GM23338 (cell line): Measurements from ENCODE around the gene HHAT. TPM values are rescaled to one million over a fixed set of nuclear protein-coding genes. Genes with fewer than 3 reads are reported as not detected.

ENCODE experiments used
- ATAC-seq: fragments of 200-7000 bp; cut with Tn5 transposase; 3 replicates; pipeline ENCODE4 v1.9.1; 2020
- DNase-seq: peaks from one replicate; pipeline ENCODE4 v3.0.0-alpha.2; 2015; ENCODE audit warnings: low spot score
- H2AFZ ChIP-seq: fragments of 200-600 bp; sonication (generic); 2 replicates; pipeline ENCODE4 v1.8.0; 2016; ENCODE audit warnings: antibody characterized with exemption, mild to moderate bottlenecking, moderate library complexity
- H3F3A ChIP-seq: fragments of 200-600 bp; sonication (generic); replicated peaks from 2 replicates; pipeline ENCODE4 v1.8.0; 2017; ENCODE audit warnings: antibody characterized with exemption, mixed run types, low read depth
- H3K27ac ChIP-seq: fragments of 200-600 bp; sonication (generic); 2 replicates; pipeline ENCODE4 v1.6.1; 2016; ENCODE audit warnings: low read depth
- H3K27me3 ChIP-seq: fragments of 200-600 bp; sonication (generic); 2 replicates; pipeline ENCODE4 v1.8.0; 2016; ENCODE audit warnings: mild to moderate bottlenecking, mixed run types, moderate library complexity; ENCODE audit not compliant: insufficient read depth
- H3K36me3 ChIP-seq: fragments of 200-600 bp; sonication (generic); 2 replicates; pipeline ENCODE4 v1.8.0; 2016; ENCODE audit warnings: mild to moderate bottlenecking; ENCODE audit not compliant: insufficient read depth
- H3K4me1 ChIP-seq: fragments of 200-600 bp; sonication (generic); 2 replicates; pipeline ENCODE4 v1.8.0; 2016; ENCODE audit warnings: mild to moderate bottlenecking, moderate library complexity; ENCODE audit not compliant: insufficient read depth
- H3K4me2 ChIP-seq: fragments of 200-600 bp; sonication (generic); 2 replicates; pipeline ENCODE4 v1.7.1; 2017; ENCODE audit warnings: mixed run types
- H3K4me3 ChIP-seq: fragments of 200-600 bp; sonication (generic); 2 replicates; pipeline ENCODE4 v1.6.1; 2016; ENCODE audit warnings: mixed run types
- H3K79me2 ChIP-seq: fragments of 200-600 bp; sonication (generic); replicated peaks from 2 replicates; pipeline ENCODE4 v1.8.0; 2017; ENCODE audit warnings: mild to moderate bottlenecking; ENCODE audit not compliant: insufficient read depth
- H3K9me2 ChIP-seq: fragments of 200-600 bp; sonication (generic); 2 replicates; pipeline ENCODE4 v1.8.0; 2017; ENCODE audit not compliant: insufficient read depth
- H4K20me1 ChIP-seq: fragments of 200-600 bp; sonication (generic); replicated peaks from 2 replicates; pipeline ENCODE4 v1.8.0; 2017; ENCODE audit warnings: mild to moderate bottlenecking; ENCODE audit not compliant: insufficient read depth
- H3K27ac Mint-ChIP-seq: 2 replicates; pipeline ENCODE4 v1.8.0; 2020; ENCODE audit warnings: inconsistent platforms, mild to moderate bottlenecking, moderate library complexity, mixed read lengths
- H3K27me3 Mint-ChIP-seq: 3 replicates; pipeline ENCODE4 v1.8.0; 2022; ENCODE audit warnings: low read depth, mild to moderate bottlenecking, moderate library complexity, mixed read lengths, inconsistent platforms; ENCODE audit not compliant: insufficient read depth, poor library complexity
- H3K36me3 Mint-ChIP-seq: 3 replicates; pipeline ENCODE4 v1.8.0; 2021; ENCODE audit warnings: low read depth, mild to moderate bottlenecking, inconsistent platforms, moderate library complexity, mixed read lengths
- H3K4me1 Mint-ChIP-seq: 3 replicates; pipeline ENCODE4 v1.8.0; 2020; ENCODE audit warnings: mild to moderate bottlenecking, inconsistent platforms, mixed read lengths
- H3K4me3 Mint-ChIP-seq: 3 replicates; pipeline ENCODE4 v1.8.0; 2021; ENCODE audit warnings: moderate library complexity, mild to moderate bottlenecking, inconsistent platforms, mixed read lengths
- H3K9me3 Mint-ChIP-seq: 3 replicates; pipeline ENCODE4 v1.8.0; 2020; ENCODE audit warnings: moderate library complexity, mild to moderate bottlenecking, inconsistent platforms, mixed read lengths
- CREB1 ChIP-seq: fragments of 250-450 bp; sonication (Bioruptor Pico); IDR thresholded peaks from 2 replicates; pipeline ENCODE4 v1.5.0; 2020; ENCODE audit warnings: low read depth, mild to moderate bottlenecking, moderate library complexity
- CTCF ChIP-seq, 2 experiments: fragments of 200-600 bp in 1 of 2; sonication (generic) in 1 of 2; conservative IDR thresholded peaks; 2 replicates each; pipeline versions ENCODE4 v1.5.1 to v1.6.1; 2016 to 2017; ENCODE audit warnings: antibody characterized with exemption in 2 of 2, low read depth in 2 of 2, mild to moderate bottlenecking in 2 of 2, moderate library complexity in 1 of 2
- ETS1 ChIP-seq: IDR thresholded peaks from 2 replicates; pipeline ENCODE4 v1.6.1; 2016; ENCODE audit warnings: antibody characterized with exemption
- EZH2 ChIP-seq: fragments of 200-600 bp; sonication (generic); IDR thresholded peaks from one replicate; pipeline ENCODE4 v1.8.0; 2017; ENCODE audit warnings: antibody characterized with exemption, mild to moderate bottlenecking, low read depth; ENCODE audit not compliant: unreplicated experiment
- EZH2phosphoT487 ChIP-seq: fragments of 200-600 bp; sonication (generic); IDR thresholded peaks from one replicate; pipeline ENCODE4 v1.8.1; 2018; ENCODE audit warnings: antibody characterized with exemption; ENCODE audit not compliant: unreplicated experiment
- JUNB ChIP-seq: IDR thresholded peaks from one replicate; pipeline ENCODE4 v1.6.1; 2016; ENCODE audit warnings: antibody characterized with exemption; ENCODE audit not compliant: unreplicated experiment
- NANOG ChIP-seq: IDR thresholded peaks from 2 replicates; pipeline ENCODE4 v1.6.1; 2016; ENCODE audit warnings: antibody characterized with exemption, borderline replicate concordance
- POLR2AphosphoS5 ChIP-seq: IDR thresholded peaks from 2 replicates; pipeline ENCODE4 v1.6.1; 2016; ENCODE audit warnings: antibody characterized with exemption, low read depth
- REST ChIP-seq: IDR thresholded peaks from one replicate; pipeline ENCODE4 v1.6.1; 2018; ENCODE audit warnings: antibody characterized with exemption; ENCODE audit not compliant: unreplicated experiment
- STAT1 ChIP-seq: IDR thresholded peaks from one replicate; pipeline ENCODE4 v1.6.1; 2016; ENCODE audit warnings: antibody characterized with exemption; ENCODE audit not compliant: unreplicated experiment
- ZNF114 ChIP-seq: fragments of 250-450 bp; sonication (Bioruptor Pico); IDR thresholded peaks from 2 replicates; pipeline ENCODE4 v1.5.0; 2020; ENCODE audit warnings: mild to moderate bottlenecking, moderate library complexity
- ZNF331 ChIP-seq: fragments of 250-450 bp; sonication (Bioruptor Pico); IDR thresholded peaks from 2 replicates; pipeline ENCODE4 v1.5.0; 2020; ENCODE audit warnings: low read depth, mild to moderate bottlenecking, moderate library complexity
- ZNF462 ChIP-seq: fragments of 250-450 bp; sonication (Bioruptor Pico); IDR thresholded peaks from 2 replicates; pipeline ENCODE4 v1.5.0; 2020; ENCODE audit warnings: mild to moderate bottlenecking, moderate library complexity
- polyA plus RNA-seq: library from polyadenylated mRNA; unstranded; fragments of >200 nt; fragmentation: Nextera tagmentation; extraction: Ambion mirVana; gene quantifications from 2 replicates; pipeline ENCODE4 v1.2.1, GENCODE V29; 2016
- total RNA-seq: library from RNA; depleted of rRNA; stranded (reverse); fragments of >200 nt; shearing (Covaris generic); gene quantifications from 2 replicates; pipeline ENCODE4 v1.2.3, GENCODE V29; 2014

HHAT gene
- total and polyA plus RNA-seq, 2 experiments from 2014 or later: 0.11 to 0.66 TPM

- H3K4me1 Mint-ChIP-seq: peaks cover 6% of the 10 kb centered on the region
Observed at GRCh38 chr1:210506689-210507088, 178.0 kb downstream of the HHAT start.

More at GRCh38 chr1:210506689-210507088, 178.0 kb downstream of the HHAT start:
- no peak overlapping the region for H3K4me2 ChIP-seq
- no peak overlapping the region for H3K4me3 ChIP-seq
- no peak overlapping the region for H3K27ac ChIP-seq
- Mint-ChIP-seq H3K36me3 (no peaks in the 10 kb centered on the region), H3K27ac (no peak overlapping the region), H3K27me3 (no peaks in the 10 kb centered on the region), H3K4me3 (no peak overlapping the region), H3K9me3 (no peaks in the 10 kb centered on the region)
- DNase-seq: no peak
- H3F3A ChIP-seq: no peaks in the 10 kb centered on the region
- H3K36me3 ChIP-seq: no peaks in the 10 kb centered on the region
- no peaks in the 10 kb centered on the region for H4K20me1 ChIP-seq
- ATAC-seq: no peak
- no peak overlapping the region for H2AFZ ChIP-seq
- no peaks in the 10 kb centered on the region for H3K9me2 ChIP-seq
- no peaks in the 10 kb centered on the region for H3K27me3 ChIP-seq
- no peak for TF ChIP-seq REST
- no peak for TF ChIP-seq STAT1
- TF ChIP-seq POLR2AphosphoS5: no peak
- no peak for TF ChIP-seq ZNF114 (CRISPR knock-in tag)
- TF ChIP-seq ETS1: no peak
- no peak for TF ChIP-seq ZNF462
- TF ChIP-seq NANOG: no peak
- TF ChIP-seq EZH2phosphoT487: no peak
- TF ChIP-seq CTCF (conservative IDR thresholded peaks at IDR 0.05; ENCODE audit: low read depth in 2 of 2): no peak
- TF ChIP-seq EZH2: no peak
- no peak for TF ChIP-seq CREB1 (CRISPR knock-in tag)
- no peak for TF ChIP-seq JUNB
- TF ChIP-seq ZNF331: no peak
- H3K4me1 ChIP-seq: peaks cover 5% of the 10 kb centered on the region; the same call in 1 of the 2 replicates
- H3K79me2 ChIP-seq: no peaks in the 10 kb centered on the region
